GM12878 (cell line): ENCODE data around the gene ENOX1. TPM values are rescaled to one million over a fixed set of nuclear protein-coding genes. Genes with fewer than 3 reads are reported as not detected.

Experiments used
- ATAC-seq: fragments of 200-7000 bp; cut with Tn5 transposase; 3 replicates; pipeline ENCODE4 v1.9.1; 2020; ENCODE audit warnings: mild to moderate bottlenecking, moderate library complexity
- BruUV-seq: library from RNA; stranded (reverse); fragments of 400-500 nt; replicated peaks from 2 replicates; lab custom pipeline; 2021; lab: Mats Ljungman, UMichigan
- CTCF ChIA-PET: fragments of 300-600 bp; sonication (Branson Sonifier 250); formaldehyde crosslinking; extraction: SDS; loops from one replicate; lab custom pipeline; 2021; ENCODE audit warnings: inconsistent platforms; lab: Yijun Ruan, JAX
- POLR2A ChIA-PET: fragments of 350-600 bp; formaldehyde crosslinking; extraction: SDS; loops from one replicate; lab custom pipeline; 2021; ENCODE audit warnings: inconsistent platforms; lab: Charles Lee
- RAD21 ChIA-PET: fragments of 300-600 bp; sonication (Branson Sonifier 250); formaldehyde crosslinking; loops from one replicate; lab custom pipeline; 2023; ENCODE audit warnings: antibody characterized with exemption; ENCODE audit not compliant: unreplicated experiment; lab: Charles Lee
- SMC1A ChIA-PET: fragments of 300-600 bp; sonication (Branson Sonifier 250); formaldehyde crosslinking; loops from one replicate; lab custom pipeline; 2023; ENCODE audit not compliant: unreplicated experiment, uncharacterized antibody; lab: Charles Lee
- DNase-seq: peaks from one replicate; pipeline ENCODE4 v3.0.0-alpha.2; 2011; ENCODE audit warnings: low read depth, low spot score
- FAIRE-seq: peaks from 3 replicates; lab custom pipeline; 2011; peaks lifted over from hg19 to GRCh38; lab: Jason Lieb, UNC
- H2AFZ ChIP-seq: 2 replicates; pipeline ENCODE4 v1.6.0; 2011; ENCODE audit warnings: low read depth, low read length, control low read depth; ENCODE audit not compliant: control insufficient read depth
- H3K27ac ChIP-seq: 2 replicates; pipeline ENCODE4 v1.5.1; 2011; ENCODE audit warnings: control low read depth; ENCODE audit not compliant: control insufficient read depth, insufficient read depth
- H3K27me3 ChIP-seq, 2 experiments: replicated peaks in 1 of 2; 2 replicates each; pipeline versions ENCODE4 v1.6.0 to v1.6.1; 2011; ENCODE audit warnings: low read length in 1 of 2; ENCODE audit not compliant: control insufficient read depth in 2 of 2, insufficient read depth in 2 of 2
- H3K36me3 ChIP-seq, 2 experiments: 2 replicates each; pipeline ENCODE4 v1.5.1; 2011; ENCODE audit warnings: low read length in 1 of 2; ENCODE audit not compliant: control insufficient read depth in 2 of 2, insufficient read depth in 2 of 2
- H3K4me1 ChIP-seq: 2 replicates; pipeline ENCODE4 v1.6.1; 2011; ENCODE audit warnings: mild to moderate bottlenecking, low read length, moderate library complexity, mixed read lengths; ENCODE audit not compliant: control insufficient read depth, insufficient read depth
- H3K4me2 ChIP-seq: 2 replicates; pipeline ENCODE4 v1.6.0; 2011; ENCODE audit warnings: control low read depth; ENCODE audit not compliant: control insufficient read depth, insufficient read depth
- H3K4me3 ChIP-seq: fragments of 200-600 bp; sonication (generic); 2 replicates; pipeline ENCODE4 v1.5.1; 2016
- H3K79me2 ChIP-seq: 2 replicates; pipeline ENCODE4 v1.6.0; 2011; ENCODE audit warnings: low read length; ENCODE audit not compliant: control insufficient read depth, insufficient read depth
- H3K9ac ChIP-seq: 2 replicates; pipeline ENCODE4 v1.8.0; 2011; ENCODE audit warnings: low read length, control low read depth, mixed read lengths; ENCODE audit not compliant: control insufficient read depth, insufficient read depth
- H3K9me3 ChIP-seq: replicated peaks from 3 replicates; pipeline ENCODE4 v1.5.1; 2011; ENCODE audit warnings: mild to moderate bottlenecking, low read length; ENCODE audit not compliant: control insufficient read depth, insufficient read depth
- H4K20me1 ChIP-seq: 2 replicates; pipeline ENCODE4 v1.6.0; 2011; ENCODE audit not compliant: control insufficient read depth, insufficient read depth
- ATF7 ChIP-seq: fragments of 450-650 bp; IDR thresholded peaks from 2 replicates; pipeline ENCODE4 v1.6.1; 2016; ENCODE audit warnings: low read depth, mild to moderate bottlenecking
- BMI1 ChIP-seq: fragments of 450-650 bp; IDR thresholded peaks from 2 replicates; pipeline ENCODE4 v1.6.1; 2016; ENCODE audit warnings: mild to moderate bottlenecking, moderate library complexity, borderline replicate concordance
- E2F4 ChIP-seq: IDR thresholded peaks from 2 replicates; pipeline ENCODE4 v1.6.1; 2012; ENCODE audit warnings: low read depth, low read length, improper control_type of control experiment
- FOXM1 ChIP-seq: IDR thresholded peaks from 2 replicates; pipeline ENCODE4 v1.6.1; 2012; ENCODE audit warnings: low read depth, mild to moderate bottlenecking, inconsistent platforms, low read length, moderate library complexity
- MTA3 ChIP-seq: IDR thresholded peaks from 2 replicates; pipeline ENCODE4 v1.6.1; 2012; ENCODE audit warnings: low read length, inconsistent platforms, borderline replicate concordance
- NKRF ChIP-seq: fragments of 450-650 bp; conservative IDR thresholded peaks from 2 replicates; pipeline ENCODE4 v1.6.1; 2017; ENCODE audit warnings: mild to moderate bottlenecking, moderate library complexity
- SIX5 ChIP-seq: IDR thresholded peaks from 2 replicates; pipeline ENCODE4 v1.6.1; 2011; ENCODE audit warnings: mild to moderate bottlenecking, low read depth, low read length, moderate library complexity; ENCODE audit not compliant: severe bottlenecking
- SMAD1 ChIP-seq: fragments of 450-650 bp; IDR thresholded peaks from 2 replicates; pipeline ENCODE4 v1.6.1; 2018; ENCODE audit warnings: mild to moderate bottlenecking, low read depth; ENCODE audit not compliant: partially characterized antibody
- WGBS: methylation state at CpG from one replicate; pipeline ENCODE4 v1.1.6; 2016; ENCODE audit warnings: low lambda C conversion rate; ENCODE audit not compliant: insufficient replicate concordance, insufficient coverage; ENCODE audit errors: missing lambda C conversion rate; 5-methylcytosine and 5-hydroxymethylcytosine counted together
- in situ Hi-C: fragments of 300-500 bp; cut with MboI; formaldehyde crosslinking; loops from 9 replicates; pipeline ENCODE4 v1.14.3; 2018; ENCODE audit warnings: mixed read lengths
- intact Hi-C: fragments of 100-400 bp; cut with micrococcal nuclease; formaldehyde crosslinking; loops from one replicate; pipeline ENCODE4 v1.14.2; 2022; ENCODE audit not compliant: unreplicated experiment
- polyA plus RNA-seq, 11 experiments: library from polyadenylated mRNA; depleted of rRNA in 4 of 11; unstranded in 6 of 11; stranded (reverse) in 5 of 11; fragments of >200 nt; fragmentation: Nextera tagmentation in 4 of 11; fragmentation: Illumina TruSeq in 1 of 11; extraction: Ambion mirVana in 4 of 11; extraction: Trizol in 1 of 11; gene quantifications; 1 replicate in 1 of 11; 2 replicates in 10 of 11; pipeline versions ENCODE4 v1.2.1 to v1.2.3, GENCODE V29; 2011 to 2016; ENCODE audit warnings: inconsistent platforms in 2 of 11, missing spikeins in 2 of 11, low read depth in 1 of 11
- total RNA-seq, 4 experiments: library from RNA; depleted of rRNA in 3 of 4; stranded (reverse); fragments of >200 nt in 3 of 4; fragmentation: Illumina TruSeq in 1 of 4; extraction: Trizol in 1 of 4; gene quantifications; 2 replicates each; pipeline versions ENCODE4 v1.2.1 to v1.2.3, GENCODE V29; 2013 to 2021

ENOX1 gene
- total and polyA plus RNA-seq, 10 of the 15 experiments (the other 5 are each of a cell fraction or from before 2014, with no cell fraction given): 0.11 to 0.26 (median 0.15) TPM

GRCh38 chr13:43544011-43544410 lies 242.8 kb downstream of the ENOX1 start:
- no peaks in the 10 kb centered on the region for H3K79me2 ChIP-seq
- BruUV-seq: no TSS peak
- 89% methylated on average over 2 of the region's 2 CpGs for WGBS
- intact Hi-C loops: no loop called here
- no peaks in the 10 kb centered on the region for H3K36me3 ChIP-seq
- no peak overlapping the region for H3K4me3 ChIP-seq
- no peak overlapping the region for H3K9ac ChIP-seq
- no peaks in the 10 kb centered on the region for H4K20me1 ChIP-seq
- RAD21 ChIA-PET: no interaction called here
- FAIRE-seq: no peak
- no peaks in the 10 kb centered on the region for H3K9me3 ChIP-seq
- SMC1A ChIA-PET: interaction anchor here (0.9 kb wide), 1 partner anchor 194 kb away, joined by 3 read pairs; no protein-coding TSS in a partner anchor
- no peak overlapping the region for H2AFZ ChIP-seq
- ATAC-seq: no peak
- POLR2A ChIA-PET: no interaction called here
- CTCF ChIA-PET: interaction anchor here (0.7 kb wide), 1 partner anchor 462 kb away, joined by 3 read pairs; no protein-coding TSS in a partner anchor
- no peak overlapping the region for H3K4me2 ChIP-seq
- no peak for TF ChIP-seq NKRF
- TF ChIP-seq SIX5: no peak
- no peak for TF ChIP-seq FOXM1
- TF ChIP-seq E2F4: no peak
- no peak for TF ChIP-seq ATF7
- no peak for TF ChIP-seq SMAD1
- TF ChIP-seq MTA3: no peak
- TF ChIP-seq BMI1: no peak
- no peak overlapping the region for H3K27ac ChIP-seq
- peaks cover 7% of the 10 kb centered on the region; the same call in 1 of the 2 replicates for H3K4me1 ChIP-seq
- DNase-seq: no peak
- in situ Hi-C loops: no loop called here
- H3K27me3 ChIP-seq: no peaks in the 10 kb centered on the region
